Lower leg skin (tissue), 3 donors: Measurements from ENCODE around the gene CALY.

Experiments
- POLR2A ChIP-seq, 2 donors: fragments of 450-650 bp; IDR thresholded peaks; one replicate each; pipeline ENCODE4 v1.6.1; 2016 to 2017; ENCODE audit warnings: antibody characterized with exemption in 2 of 2, mild to moderate bottlenecking in 1 of 2, moderate library complexity in 1 of 2
- TF ChIP-seq, protein P1 (sequence below), 3 donors: fragments of 450-650 bp; IDR thresholded peaks; one replicate each; pipeline ENCODE4 v1.5.1; 2016; ENCODE audit warnings: antibody characterized with exemption in 3 of 3, mild to moderate bottlenecking in 3 of 3, moderate library complexity in 2 of 3

DNA sequence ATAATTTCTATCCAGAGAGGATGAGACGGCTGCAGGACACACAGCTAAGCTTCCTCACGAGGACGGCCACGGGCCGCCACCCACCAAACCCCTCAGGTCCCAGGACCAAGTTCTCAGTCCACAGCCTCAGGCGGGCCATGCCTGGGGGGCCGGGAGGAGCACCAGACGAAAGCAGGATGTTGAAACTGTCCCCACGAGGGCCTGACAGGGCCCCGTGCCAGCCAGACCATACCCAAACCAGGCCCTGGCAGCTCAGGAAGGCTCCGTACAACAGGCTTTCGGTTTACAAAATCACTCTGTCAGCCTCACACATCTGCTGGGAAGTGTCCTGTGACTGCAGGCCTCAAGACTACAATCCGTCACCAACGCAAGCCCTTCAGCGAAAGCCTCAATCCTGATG, 42.5 kb downstream of the CALY start:
- TF ChIP-seq, protein P1, sequence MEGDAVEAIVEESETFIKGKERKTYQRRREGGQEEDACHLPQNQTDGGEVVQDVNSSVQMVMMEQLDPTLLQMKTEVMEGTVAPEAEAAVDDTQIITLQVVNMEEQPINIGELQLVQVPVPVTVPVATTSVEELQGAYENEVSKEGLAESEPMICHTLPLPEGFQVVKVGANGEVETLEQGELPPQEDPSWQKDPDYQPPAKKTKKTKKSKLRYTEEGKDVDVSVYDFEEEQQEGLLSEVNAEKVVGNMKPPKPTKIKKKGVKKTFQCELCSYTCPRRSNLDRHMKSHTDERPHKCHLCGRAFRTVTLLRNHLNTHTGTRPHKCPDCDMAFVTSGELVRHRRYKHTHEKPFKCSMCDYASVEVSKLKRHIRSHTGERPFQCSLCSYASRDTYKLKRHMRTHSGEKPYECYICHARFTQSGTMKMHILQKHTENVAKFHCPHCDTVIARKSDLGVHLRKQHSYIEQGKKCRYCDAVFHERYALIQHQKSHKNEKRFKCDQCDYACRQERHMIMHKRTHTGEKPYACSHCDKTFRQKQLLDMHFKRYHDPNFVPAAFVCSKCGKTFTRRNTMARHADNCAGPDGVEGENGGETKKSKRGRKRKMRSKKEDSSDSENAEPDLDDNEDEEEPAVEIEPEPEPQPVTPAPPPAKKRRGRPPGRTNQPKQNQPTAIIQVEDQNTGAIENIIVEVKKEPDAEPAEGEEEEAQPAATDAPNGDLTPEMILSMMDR (IDR thresholded peaks at IDR 0.05): no peak
- TF ChIP-seq POLR2A (IDR thresholded peaks at IDR 0.05): no peak
